OCI-LY1 (cell line): ENCODE results near the gene PTPN5.

Source experiments
- H2AFZ ChIP-seq: fragments of 200-600 bp; sonication (generic), shearing (Covaris generic); 2 replicates; pipeline ENCODE4 v1.6.0; 2014; ENCODE audit warnings: antibody characterized with exemption, mild to moderate bottlenecking, low read length
- H3F3A ChIP-seq: fragments of 200-600 bp; sonication (generic), shearing (Covaris generic); 2 replicates; pipeline ENCODE4 v1.6.0; 2014; ENCODE audit warnings: mild to moderate bottlenecking, antibody characterized with exemption, low read length, moderate library complexity; ENCODE audit not compliant: insufficient read depth
- H3K27ac ChIP-seq: fragments of 200-600 bp; sonication (generic); 2 replicates; pipeline ENCODE4 v1.5.1; 2014; ENCODE audit warnings: low read length, mixed run types, mild to moderate bottlenecking, low read depth; ENCODE audit not compliant: poor library complexity, severe bottlenecking
- H3K27me3 ChIP-seq: fragments of 200-600 bp; sonication (generic); 2 replicates; pipeline ENCODE4 v1.6.0; 2014; ENCODE audit warnings: antibody characterized with exemption, mild to moderate bottlenecking, low read length, moderate library complexity; ENCODE audit not compliant: insufficient read depth
- H3K36me3 ChIP-seq: fragments of 200-600 bp; sonication (generic); 2 replicates; pipeline ENCODE4 v1.6.1; 2014; ENCODE audit warnings: mild to moderate bottlenecking, antibody characterized with exemption, low read length, moderate library complexity, mixed read lengths; ENCODE audit not compliant: insufficient read depth
- H3K4me1 ChIP-seq: fragments of 200-600 bp; sonication (generic); 2 replicates; pipeline ENCODE4 v1.5.1; 2014; ENCODE audit warnings: mild to moderate bottlenecking, low read length, moderate library complexity; ENCODE audit not compliant: insufficient read depth, severe bottlenecking
- H3K4me2 ChIP-seq: fragments of 200-600 bp; sonication (generic), shearing (Covaris generic); 2 replicates; pipeline ENCODE4 v1.6.1; 2014; ENCODE audit warnings: low read length
- H3K4me3 ChIP-seq: fragments of 200-600 bp; sonication (generic); 2 replicates; pipeline ENCODE4 v1.5.1; 2014; ENCODE audit warnings: low read length, low read depth, mild to moderate bottlenecking, mixed read lengths; ENCODE audit not compliant: poor library complexity, severe bottlenecking
- H3K79me2 ChIP-seq: fragments of 200-600 bp; shearing (Covaris generic); 2 replicates; pipeline ENCODE4 v1.6.1; 2016; ENCODE audit warnings: mixed run types, low read length, mixed read lengths; ENCODE audit not compliant: insufficient read depth
- H3K9ac ChIP-seq: fragments of 200-600 bp; sonication (generic), shearing (Covaris generic); 2 replicates; pipeline ENCODE4 v1.6.1; 2014; ENCODE audit warnings: mild to moderate bottlenecking, low read length, mixed read lengths
- H3K9me2 ChIP-seq: fragments of 200-600 bp; sonication (generic), shearing (Covaris generic); 2 replicates; pipeline ENCODE4 v1.6.1; 2014; ENCODE audit warnings: low read depth, mild to moderate bottlenecking, low read length, mixed read lengths
- H3K9me3 ChIP-seq: fragments of 200-600 bp; shearing (Covaris generic); 2 replicates; pipeline ENCODE4 v1.6.1; 2014; ENCODE audit warnings: low read length, mixed read lengths
- H4K20me1 ChIP-seq: fragments of 200-600 bp; sonication (generic), shearing (Covaris generic); 2 replicates; pipeline ENCODE4 v1.6.0; 2016; ENCODE audit warnings: mild to moderate bottlenecking, low read length; ENCODE audit not compliant: insufficient read depth
- CTCF ChIP-seq: fragments of 200-600 bp; sonication (generic), shearing (Covaris generic); IDR thresholded peaks from 2 replicates; pipeline ENCODE4 v1.5.1; 2017; ENCODE audit warnings: mild to moderate bottlenecking, antibody characterized with exemption, low read length, moderate library complexity, mixed read lengths
- EZH2 ChIP-seq: fragments of 200-600 bp; sonication (generic), shearing (Covaris generic); IDR thresholded peaks from 2 replicates; pipeline ENCODE4 v1.8.0; 2017; ENCODE audit warnings: borderline replicate concordance, mixed run types, mild to moderate bottlenecking, antibody characterized with exemption, low read length, moderate library complexity, mixed read lengths

The PTPN5 gene

DNA sequence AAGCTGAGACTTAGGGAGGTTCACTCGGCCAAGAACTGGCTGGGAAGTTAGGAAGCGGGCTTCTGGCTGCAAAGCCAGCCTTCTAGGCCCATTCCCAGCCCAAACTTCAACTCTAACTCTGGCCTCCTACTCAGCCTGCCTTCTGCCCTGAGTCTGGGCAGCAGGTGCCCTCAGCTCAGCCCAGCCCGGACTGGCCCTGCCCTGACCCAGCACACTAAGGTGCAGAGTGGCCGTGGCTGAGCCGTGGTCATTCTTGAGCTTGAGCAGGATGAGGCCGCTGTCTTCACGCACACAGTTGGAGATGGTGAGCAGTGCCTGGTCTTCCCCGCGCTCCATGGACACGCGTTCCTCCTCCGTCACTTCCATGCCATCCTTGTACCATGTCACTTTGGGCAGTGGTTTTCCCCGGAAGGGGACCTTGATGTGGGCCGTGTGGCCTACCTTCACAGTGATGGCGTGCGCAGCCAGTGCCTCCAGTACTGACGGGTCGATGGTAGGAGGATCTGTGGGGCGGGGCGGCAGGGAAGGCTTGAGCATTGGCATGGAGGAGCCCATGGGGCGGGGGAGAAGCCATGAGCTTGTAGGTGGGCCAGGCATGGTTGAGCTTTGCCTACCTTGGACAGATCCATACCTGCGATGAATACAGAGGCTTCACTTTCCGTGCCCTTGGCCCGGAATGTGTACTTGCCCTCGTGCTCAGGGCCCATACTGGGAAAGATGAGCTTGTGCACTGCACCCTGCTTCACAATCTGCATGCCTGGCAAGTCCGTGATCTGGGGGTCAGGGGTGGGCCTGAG lies 77.8 kb downstream of the PTPN5 start:
- 0 out of 2 replicates have a peak, but pooled peaks cover 5% of the 10 kb centered on the region for H3K27me3 ChIP-seq

DNA sequence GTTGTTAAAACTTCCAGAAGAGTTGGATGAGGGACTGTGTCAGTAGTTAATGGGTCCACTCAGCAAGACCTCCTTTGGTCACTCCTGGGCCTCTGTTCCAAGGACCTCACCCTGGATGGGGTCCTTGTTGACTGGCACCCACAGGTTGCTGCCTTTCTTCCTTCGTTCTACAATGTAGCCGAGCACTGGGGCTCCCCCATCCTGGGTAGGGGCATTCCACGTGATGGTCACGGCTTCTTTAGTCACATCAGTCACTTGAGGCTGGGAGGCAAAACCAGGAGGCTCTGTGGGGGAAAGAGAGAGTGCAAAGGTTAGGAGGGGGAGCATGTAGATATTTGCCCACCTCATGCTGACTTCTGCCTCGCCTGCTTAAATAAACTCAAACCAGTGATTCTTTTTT lies 81.1 kb downstream of the PTPN5 start:
- no peaks in the 10 kb centered on the region for H3F3A ChIP-seq
- no peaks in the 10 kb centered on the region for H3K36me3 ChIP-seq
- TF ChIP-seq CTCF (no peak), EZH2 (no peak)
- H3K9me2 ChIP-seq: no peaks in the 10 kb centered on the region
- H3K4me3 ChIP-seq: no peak overlapping the region
- no peaks in the 10 kb centered on the region for H3K9me3 ChIP-seq
- H3K9ac ChIP-seq: no peak overlapping the region
- H4K20me1 ChIP-seq: no peaks in the 10 kb centered on the region
- no peak overlapping the region for H3K27ac ChIP-seq
- no peaks in the 10 kb centered on the region for H3K4me1 ChIP-seq
- H3K4me2 ChIP-seq: no peak overlapping the region
- H2AFZ ChIP-seq: no peak overlapping the region
- 0 out of 2 replicates have a peak, but pooled peaks cover 5% of the 10 kb centered on the region for H3K27me3 ChIP-seq
- H3K79me2 ChIP-seq: no peaks in the 10 kb centered on the region

More for the DNA sequence above, 77.8 kb downstream of the PTPN5 start:
- no peaks in the 10 kb centered on the region for H3K9me3 ChIP-seq
- no peaks in the 10 kb centered on the region for H4K20me1 ChIP-seq
- H3K9me2 ChIP-seq: no peaks in the 10 kb centered on the region
- no peak overlapping the region for H3K27ac ChIP-seq
- no peaks in the 10 kb centered on the region for H3F3A ChIP-seq
- H3K9ac ChIP-seq: no peak overlapping the region
- no peak overlapping the region for H2AFZ ChIP-seq
- TF ChIP-seq EZH2 (no peak), CTCF (no peak)
- no peaks in the 10 kb centered on the region for H3K79me2 ChIP-seq
- no peak overlapping the region for H3K4me2 ChIP-seq
- H3K4me1 ChIP-seq: no peaks in the 10 kb centered on the region
- no peaks in the 10 kb centered on the region for H3K36me3 ChIP-seq
- H3K4me3 ChIP-seq: no peak overlapping the region

DNA sequence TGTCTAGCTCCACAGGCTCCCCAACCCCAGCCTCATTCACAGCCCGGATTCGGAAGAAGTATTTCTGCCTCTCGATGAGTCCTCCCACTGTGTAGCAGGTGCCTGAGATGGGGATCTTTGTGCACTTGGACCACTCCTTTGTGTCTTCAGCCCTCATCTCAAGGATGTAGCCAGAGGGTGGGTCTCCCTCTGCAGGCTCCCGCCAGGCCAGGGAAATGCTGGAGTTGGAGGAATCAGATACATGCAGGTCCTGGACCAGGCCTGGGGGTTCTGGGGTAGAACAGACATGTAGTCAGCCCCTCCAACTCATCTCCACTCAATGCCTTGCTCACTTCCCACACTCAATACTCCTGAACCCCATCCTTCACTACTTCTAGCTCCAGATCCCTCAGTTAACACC lies 82.2 kb downstream of the PTPN5 start:
- Histone ChIP-seq H3F3A (no peaks in the 10 kb centered on the region), H3K4me1 (no peaks in the 10 kb centered on the region), H3K9ac (no peak overlapping the region), H3K4me3 (no peak overlapping the region), H3K27ac (no peak overlapping the region), H3K4me2 (no peak overlapping the region), H4K20me1 (no peaks in the 10 kb centered on the region), H3K9me2 (no peaks in the 10 kb centered on the region), H3K36me3 (no peaks in the 10 kb centered on the region), H3K27me3 (0 out of 2 replicates have a peak, but pooled peaks cover 5% of the 10 kb centered on the region), H3K79me2 (no peaks in the 10 kb centered on the region), H2AFZ (no peak overlapping the region), H3K9me3 (no peaks in the 10 kb centered on the region)
- TF ChIP-seq EZH2 (no peak), CTCF (no peak)
